Stimulated activated CD8-positive, alpha-beta memory T cell treated with anti-CD3 and anti-CD28 coated beads, Interleukin-2, amount 100 ng/mL, for 1 hour (primary cell): ENCODE data around the gene PWWP2B.

Experiments
- DNase-seq, 2 donors: peaks; one replicate each; pipeline ENCODE4 v3.0.0-alpha.2; 2020; ENCODE audit warnings: low read depth in 2 of 2

PWWP2B gene

DNA sequence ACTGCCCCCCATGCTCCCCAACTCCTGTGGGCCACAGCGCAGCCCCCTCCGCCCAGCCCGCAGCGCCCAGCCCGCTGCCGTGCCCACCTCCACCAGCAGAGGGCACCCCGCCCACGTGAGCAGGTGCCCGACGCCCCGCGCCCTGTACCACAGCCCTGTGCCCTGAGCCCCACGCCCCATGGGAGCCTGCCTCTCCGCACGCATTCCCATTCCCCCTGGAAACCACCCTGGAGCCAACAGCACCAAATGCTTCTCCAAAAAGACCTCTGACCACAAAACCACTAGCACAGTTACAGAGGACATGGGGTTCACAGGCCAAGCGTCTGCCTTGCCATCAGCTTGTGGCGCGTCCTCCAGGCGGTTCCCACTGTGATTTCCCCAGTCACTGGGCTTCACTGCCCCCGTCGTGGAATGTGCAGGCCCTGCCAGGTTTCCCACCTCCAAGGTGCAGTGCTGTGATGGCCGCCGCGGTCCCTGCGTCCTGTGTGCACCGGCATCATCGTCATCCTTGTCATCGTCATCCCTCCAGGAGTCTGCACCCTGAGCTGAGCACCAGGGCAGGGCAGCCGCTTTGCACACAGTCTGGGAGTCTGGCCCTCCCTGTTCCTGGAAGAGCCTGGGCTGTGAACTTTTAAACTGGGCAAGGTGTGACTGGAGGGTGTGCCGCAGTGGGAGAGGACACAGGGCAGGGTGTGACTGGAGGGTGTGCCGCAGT is 61.7 kb downstream of the PWWP2B start:
- DNase-seq: peak; percentile 46 to 53

DNA sequence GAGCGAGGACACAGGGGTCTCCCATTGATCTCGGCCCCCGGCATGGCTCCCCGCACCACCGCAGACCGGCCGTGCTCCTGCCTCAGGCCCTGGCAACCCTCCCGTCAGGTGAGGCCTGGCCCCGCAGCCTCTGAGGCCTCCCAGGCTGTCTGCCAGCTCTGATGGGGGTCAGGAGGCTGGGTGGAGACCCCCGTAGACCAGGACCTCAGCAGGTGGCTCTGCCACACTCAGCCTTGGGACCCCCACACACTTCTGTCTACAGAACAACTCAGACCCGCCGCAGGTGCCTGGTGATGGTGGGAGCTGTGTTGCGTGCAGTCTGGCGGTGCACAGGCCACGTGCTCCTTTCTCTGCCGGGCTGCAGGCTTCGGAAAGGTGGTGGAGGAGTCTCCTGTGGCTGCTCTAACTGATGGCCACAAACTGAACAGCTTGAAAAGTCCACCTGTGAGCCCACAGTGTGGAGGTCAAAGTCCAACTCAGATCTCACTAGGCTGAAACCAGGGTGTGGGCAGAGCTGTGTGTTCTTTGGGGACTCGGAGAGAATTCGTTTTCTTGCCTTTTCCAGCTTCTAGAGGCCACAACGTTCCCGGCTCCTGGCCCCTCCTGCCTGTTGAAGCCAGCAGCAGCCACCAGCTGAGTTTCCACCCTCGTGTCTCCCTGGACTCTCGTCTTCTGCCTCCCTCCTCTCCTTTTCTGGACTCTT is 62.5 kb downstream of the PWWP2B start:
- no peak for DNase-seq

DNA sequence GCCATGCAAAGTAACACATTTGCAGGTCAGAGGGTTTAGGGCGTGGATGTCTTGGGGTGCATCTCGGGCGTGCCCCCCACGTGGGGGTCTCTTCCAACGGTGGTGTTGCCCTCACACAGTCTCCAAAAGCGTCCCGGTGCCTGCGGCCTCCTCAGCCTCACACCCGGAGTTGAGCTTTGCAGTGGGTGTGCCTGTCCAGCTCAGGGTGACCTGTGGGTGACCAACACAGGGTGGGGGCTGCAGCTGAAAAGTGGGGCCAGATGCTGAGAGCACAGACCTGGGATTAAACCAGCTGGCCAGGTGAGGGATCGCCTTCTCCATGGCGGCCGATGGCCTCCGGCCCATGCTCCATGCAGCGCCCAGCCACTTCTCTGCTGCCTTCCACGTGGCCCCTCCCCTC is 63.1 kb downstream of the PWWP2B start:
- DNase-seq: no peak

DNA sequence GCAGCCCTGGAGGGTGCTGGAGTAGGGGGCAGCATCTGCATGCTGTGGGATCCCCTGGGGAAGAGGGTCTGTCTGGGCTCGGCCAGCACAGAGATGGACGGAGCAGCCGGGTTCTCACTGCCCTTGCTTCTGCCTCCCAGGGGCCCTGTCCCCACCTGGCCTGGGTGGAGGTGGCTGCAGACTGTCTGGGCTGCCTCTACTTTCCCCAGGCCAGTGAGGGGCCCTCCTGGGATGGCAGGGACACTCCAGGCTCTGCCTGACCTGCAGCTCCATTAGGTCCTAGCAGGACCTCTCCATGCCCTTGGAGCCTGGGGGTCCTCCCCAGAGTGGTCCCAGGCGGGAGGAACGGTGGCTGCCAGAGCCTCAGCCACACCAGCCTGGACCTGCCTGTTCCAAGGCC is 63.7 kb downstream of the PWWP2B start:
- no peak for DNase-seq

DNA sequence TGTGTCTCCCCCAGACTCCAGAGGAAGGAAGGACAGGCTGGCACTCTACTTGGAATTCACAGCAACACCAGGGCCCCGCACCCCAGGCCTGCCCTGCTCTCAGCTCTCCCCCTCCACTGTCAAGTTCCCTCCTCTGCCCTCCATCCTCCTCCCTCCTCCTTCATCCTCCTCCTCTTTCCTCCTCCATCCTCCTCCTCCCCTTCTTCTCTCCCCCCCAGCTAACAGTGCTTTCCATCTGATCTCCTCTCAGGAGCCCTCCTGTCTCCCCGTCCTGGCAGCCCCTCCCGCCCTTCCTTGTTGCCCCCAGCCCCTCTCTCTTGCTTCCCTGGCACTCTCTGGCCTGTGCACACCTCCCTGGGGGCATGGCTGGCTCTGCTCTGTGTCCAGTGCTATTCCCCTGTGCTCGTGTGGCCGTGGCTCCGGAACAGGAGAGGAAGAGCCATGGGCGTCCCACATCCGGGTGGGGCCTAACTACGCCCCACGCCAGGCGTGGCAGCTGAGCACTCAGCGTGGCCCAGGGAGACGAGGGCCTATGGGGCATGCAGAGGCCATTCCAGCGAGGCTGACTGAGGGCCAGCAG is 64.2 kb downstream of the PWWP2B start:
- no peak for DNase-seq

DNA sequence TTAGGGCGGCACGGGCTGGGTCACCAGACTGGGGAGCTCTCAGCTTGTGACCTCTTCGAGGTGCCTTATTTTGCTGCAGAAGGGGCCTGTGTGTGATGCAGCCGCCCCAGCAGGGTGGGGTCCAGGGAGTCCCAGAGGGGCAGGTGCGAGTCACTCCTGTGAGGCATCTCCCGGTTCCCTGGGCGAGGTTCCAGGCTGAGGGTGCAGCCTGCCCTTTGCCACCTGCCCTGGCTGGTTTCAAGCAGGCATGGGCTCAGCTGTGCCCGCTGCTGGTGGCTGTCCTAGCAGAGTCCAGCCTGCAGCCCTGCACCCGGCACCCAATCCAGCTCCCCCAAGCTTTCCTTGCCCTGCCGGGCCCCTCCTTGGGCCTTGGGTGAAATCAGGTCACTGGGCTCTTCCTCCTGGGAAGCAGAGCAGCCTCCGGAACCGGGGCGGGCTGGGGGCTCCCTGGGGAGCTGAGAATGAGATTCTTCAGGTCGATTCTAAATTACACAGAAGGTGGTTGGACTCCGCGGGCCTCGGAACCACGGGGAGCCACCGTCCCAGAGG is 64.8 kb downstream of the PWWP2B start:
- DNase-seq: no peak

DNA sequence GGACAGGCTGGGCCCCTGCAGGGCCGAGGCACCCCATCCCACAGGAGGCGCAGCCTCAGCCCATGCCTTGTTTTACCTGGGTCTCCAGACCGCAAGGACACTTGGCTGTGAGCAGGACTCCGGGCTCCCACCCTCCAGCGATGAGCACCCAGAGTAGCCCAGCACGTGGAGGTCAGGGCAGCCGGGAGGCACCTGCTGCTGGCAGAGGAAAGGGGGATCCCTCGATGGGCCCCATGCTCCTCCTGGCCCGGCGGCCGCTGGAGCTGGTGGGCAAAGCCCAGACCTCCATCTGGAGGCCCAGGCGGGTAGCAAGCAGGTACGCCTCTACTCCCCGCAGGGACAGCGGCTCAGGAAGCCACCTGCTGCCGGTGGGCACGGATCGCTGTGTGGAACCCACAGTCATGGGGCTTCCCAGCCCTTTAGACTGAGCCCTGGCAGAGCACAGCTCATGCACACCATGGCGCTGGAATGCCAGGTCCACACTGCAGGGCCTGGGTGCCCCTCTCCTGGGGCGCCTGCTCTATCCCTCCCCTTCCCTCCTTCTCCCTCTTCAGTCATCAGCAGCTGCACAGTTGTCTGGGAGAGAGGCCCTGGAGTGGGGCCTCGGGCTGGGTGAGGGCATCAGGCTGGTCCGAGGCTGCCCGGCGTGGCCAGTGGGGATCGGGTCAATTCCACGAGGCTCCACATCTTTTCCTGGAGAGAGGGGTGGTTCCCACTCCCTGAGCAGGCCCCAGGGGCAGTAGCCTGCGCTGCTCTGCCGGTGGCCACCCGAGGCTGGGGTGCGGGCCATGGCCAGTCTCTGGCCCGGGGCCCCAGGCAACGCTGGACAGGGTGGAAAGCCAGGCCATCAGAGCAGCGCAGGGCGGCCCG is 65.7 kb downstream of the PWWP2B start:
- no peak for DNase-seq

DNA sequence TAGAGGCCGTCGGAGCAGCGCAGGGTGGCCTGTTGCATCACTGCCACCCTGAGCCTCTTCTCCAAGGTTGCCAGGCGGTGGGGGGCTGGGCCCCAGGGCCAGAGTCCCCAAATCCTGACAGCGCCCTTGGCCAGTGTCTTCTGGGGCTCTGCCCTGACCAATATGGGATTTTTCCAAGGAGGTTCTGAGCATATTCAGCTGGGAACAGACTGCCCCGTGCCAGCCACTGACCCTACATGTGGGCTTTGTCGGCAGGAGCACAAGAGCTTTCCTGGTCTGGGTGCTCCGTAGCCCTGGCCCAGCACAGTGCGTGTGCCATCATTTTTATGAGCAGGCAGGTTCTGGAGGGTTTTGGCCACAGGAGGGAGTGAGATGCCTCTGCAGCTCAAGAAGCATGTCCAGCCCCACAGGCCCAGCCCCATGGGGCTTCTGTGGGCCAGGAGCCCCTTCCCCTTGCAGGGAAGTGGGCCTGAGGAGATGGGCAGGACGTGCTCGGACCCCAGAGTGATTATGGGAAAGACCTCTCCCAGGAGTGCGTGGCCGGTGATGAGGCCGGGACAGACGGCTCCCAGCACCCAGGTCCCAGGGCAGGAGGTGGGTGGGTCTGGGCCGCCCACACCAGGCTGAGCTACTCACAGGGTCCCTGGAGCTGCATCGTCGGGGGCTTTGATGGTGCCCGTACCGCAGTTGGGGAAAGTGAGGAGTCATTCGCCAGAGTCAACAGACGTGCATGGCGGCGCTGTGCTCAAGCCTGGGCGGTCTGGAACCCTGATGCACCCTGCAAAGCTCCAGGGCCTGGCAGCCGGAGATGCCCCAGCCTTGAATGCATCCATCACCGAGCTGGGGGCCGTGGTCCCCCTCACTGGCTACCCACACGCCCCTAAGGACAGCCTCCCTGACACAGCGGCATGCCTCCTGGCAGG is 66.6 kb downstream of the PWWP2B start:
- DNase-seq: no peak

DNA sequence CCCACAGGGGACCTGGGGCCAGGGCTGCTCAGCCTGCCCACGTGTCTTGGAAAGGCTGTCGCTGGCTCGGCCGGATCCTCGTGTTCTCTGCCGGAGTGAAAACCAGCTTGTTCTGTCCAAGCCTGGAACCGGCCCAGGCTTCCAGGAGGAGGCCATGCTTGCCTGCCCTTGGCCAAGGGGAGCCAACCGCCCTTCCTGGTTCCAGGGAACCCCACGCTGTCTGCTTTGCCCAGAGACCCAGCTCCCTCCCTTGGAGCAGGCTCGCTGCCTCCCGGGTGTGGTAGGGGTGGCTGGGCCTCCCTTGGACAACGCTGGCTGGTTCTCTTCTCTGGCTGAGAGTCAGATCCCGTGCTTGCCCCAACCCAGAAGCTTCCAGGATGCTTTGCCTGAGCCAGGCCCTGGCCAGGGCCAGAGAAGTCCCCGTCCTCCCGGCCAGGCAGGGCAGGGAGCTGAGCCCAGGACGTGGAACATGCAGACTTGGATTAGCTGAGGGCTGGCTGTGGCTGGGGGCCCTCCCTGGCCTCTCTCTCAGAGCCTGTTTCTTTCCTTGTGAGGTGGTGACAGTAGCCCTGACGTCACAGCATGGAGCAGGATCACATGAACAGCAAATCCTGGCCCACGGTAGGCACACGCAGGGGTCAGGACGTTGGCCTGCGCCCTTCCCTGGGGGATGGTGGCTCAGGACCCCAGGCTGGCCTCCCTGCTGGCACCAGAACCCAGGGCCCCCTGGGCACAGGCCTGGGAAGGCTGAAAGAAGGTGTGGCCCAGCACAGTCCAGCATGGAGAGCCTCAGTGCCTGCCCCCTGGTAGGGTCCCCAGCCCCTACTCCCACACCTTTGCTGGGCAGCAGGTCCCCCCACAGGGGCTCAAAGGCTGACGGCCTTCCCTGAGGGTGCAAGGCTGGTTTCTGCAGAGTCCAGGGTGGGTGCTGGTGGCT is 67.5 kb downstream of the PWWP2B start:
- DNase-seq: no peak

DNA sequence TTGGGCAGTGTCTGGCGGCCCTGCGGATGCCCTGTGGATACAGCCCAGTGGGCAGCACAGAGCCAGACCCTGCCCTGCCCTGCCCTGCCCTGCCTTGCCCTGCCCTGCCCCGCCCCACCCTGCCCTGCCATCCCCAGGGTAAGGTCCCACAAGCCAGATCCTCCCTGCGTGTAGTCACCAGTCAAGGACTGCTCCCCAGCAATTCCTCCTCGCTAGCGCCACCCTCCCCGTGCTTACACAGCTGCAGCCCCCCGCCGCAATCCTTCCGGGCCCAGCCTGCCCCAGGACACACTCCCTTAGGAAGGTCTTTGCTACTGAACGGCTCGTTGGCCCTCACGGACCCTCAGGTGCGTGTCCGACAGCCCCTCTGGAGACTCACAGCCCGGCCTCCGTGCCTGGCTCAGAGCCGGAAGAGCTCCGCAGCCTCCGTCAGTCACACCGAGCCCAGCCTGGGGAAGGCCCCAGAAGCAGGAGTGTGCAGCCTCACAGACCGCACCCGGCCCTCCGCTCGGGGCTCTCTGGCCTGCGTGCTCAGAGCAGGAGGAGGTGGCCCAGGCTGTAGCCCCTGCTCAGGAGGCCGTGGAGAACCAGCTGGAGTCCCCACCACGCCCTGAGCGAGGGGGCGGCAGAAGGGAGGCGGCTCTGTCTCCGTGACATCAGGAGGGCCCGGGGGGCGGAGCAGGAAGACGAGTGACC is 68.3 kb downstream of the PWWP2B start:
- no peak for DNase-seq

DNA sequence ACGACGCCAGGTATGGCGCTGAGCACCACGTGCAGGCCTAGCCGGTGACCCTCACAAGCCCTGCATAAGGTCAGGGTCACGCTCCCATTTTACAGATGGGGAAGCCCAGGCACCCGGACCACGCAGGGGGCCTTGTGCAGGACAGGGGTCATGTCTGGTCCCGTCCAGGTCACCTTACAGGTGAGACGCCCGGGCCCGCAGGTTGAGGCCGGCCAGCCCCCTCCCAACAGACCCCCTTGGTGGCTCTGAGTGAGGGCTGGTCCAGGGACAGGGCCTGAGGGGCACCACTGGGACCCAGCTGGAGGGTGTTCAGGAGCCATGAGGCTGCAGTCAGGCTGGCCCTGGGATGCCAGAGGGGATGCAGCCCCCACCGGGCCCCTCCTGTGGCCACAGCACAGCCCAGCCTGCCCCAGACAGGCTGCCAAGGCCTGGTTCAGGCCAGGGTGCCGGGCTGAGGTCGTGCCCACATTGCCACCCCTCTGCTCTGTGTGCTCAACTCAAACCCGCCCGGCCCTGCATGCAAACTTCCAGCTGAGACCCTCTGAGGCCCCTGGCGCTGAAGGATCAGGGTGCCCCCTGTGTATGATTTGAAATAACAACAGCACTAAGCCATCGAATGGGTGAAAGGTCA is 69.0 kb downstream of the PWWP2B start:
- no peak for DNase-seq

DNA sequence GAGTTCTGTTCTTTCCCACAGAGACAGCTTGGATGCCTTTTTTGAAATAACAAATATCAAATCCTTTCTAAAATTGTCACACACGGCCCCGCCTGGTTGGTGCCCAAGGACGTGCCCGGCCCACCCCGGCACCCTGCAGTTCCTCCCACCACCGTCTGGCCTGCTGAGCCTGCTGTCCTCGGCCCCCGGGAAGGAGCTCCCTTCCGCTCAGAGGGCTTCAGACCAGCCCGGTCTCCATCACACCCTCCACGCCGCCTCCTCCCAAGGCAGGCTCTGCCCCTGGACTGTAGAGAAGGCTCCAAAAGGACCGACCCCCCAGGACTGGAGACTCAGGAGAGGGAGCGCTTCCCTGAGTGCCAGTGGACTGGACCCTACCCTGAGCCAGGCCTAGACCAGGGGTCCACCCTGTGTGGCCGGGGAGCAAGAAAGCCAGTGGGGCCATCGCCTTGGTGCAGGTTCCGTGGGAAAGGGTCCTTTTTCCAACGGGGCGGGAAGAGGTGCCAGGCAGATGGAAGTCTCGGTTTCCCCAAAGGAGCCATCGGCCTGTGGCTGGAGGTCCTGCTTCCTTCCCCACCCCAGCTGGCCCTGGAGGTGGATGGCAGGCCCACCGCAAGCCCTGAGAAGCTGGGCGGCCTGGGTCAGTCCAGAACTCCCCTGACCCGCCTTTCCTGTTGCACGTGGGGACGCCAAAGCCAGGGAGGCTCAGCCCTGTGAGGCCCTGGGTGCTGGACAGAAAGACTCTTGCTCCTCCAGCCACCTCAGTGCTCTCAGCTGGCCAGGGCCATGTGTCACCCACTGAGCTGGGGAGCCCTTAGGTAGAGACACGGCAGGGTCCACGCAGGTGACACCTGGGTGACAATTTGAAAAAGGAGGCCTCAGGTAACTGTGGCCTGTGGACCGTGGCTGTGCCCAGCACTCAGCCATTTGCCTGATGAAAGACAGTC is 69.8 kb downstream of the PWWP2B start:
- no peak for DNase-seq
